COR-L47 (cell line): ENCODE data around the gene BCL6.
A peak's percentile ranks its signal among the peaks of the same experiment; 100 is the strongest.

Experiments used
- DNase-seq: peaks from one replicate; lab custom pipeline; 2025; lab: John Stamatoyannopoulos, UW

BCL6 gene

GRCh38 chr3:187739094-187739560 lies 6.1 kb downstream of the BCL6 start:
- no peak for DNase-seq

GRCh38 chr3:187738331-187739093 lies 6.8 kb downstream of the BCL6 start:
- DNase-seq = peak; percentile 50

- DNase-seq = no peak
Measured at GRCh38 chr3:187738071-187738330, 7.3 kb downstream of the BCL6 start.

- no peak for DNase-seq
Measured at GRCh38 chr3:187737368-187738070, 7.7 kb downstream of the BCL6 start.

GRCh38 chr3:187737006-187737367 lies 8.3 kb downstream of the BCL6 start:
- DNase-seq = no peak

GRCh38 chr3:187736418-187736871 lies 8.8 kb downstream of the BCL6 start:
- no peak for DNase-seq

GRCh38 chr3:187735837-187736236 lies 9.4 kb downstream of the BCL6 start:
- no peak for DNase-seq

- no peak for DNase-seq
Measured at GRCh38 chr3:187735383-187735782, 9.9 kb downstream of the BCL6 start.

- no peak for DNase-seq
Measured at GRCh38 chr3:187734841-187735240, 10.4 kb downstream of the BCL6 start.

GRCh38 chr3:187733371-187733770 lies 11.9 kb downstream of the BCL6 start:
- DNase-seq = no peak

GRCh38 chr3:187729598-187729997 lies 15.7 kb downstream of the BCL6 start:
- DNase-seq = no peak

GRCh38 chr3:187728940-187729583 lies 16.2 kb downstream of the BCL6 start:
- DNase-seq = no peak

- DNase-seq = no peak
Measured at GRCh38 chr3:187728248-187728647, 17.0 kb downstream of the BCL6 start.

GRCh38 chr3:187726564-187726963 lies 18.7 kb downstream of the BCL6 start:
- no peak for DNase-seq

- no peak for DNase-seq
Measured at GRCh38 chr3:187725653-187726370, 19.5 kb downstream of the BCL6 start.

GRCh38 chr3:187725224-187725623 lies 20.0 kb downstream of the BCL6 start:
- no peak for DNase-seq

GRCh38 chr3:187722206-187722612 lies 23.1 kb downstream of the BCL6 start:
- no peak for DNase-seq

- DNase-seq = no peak
Measured at GRCh38 chr3:187721055-187721454, 24.2 kb downstream of the BCL6 start.

- DNase-seq = no peak
Measured at GRCh38 chr3:187720337-187720670, 25.0 kb downstream of the BCL6 start.

GRCh38 chr3:187719628-187720336 lies 25.5 kb downstream of the BCL6 start:
- DNase-seq = no peak

- no peak for DNase-seq
Measured at GRCh38 chr3:187718802-187719201, 26.5 kb downstream of the BCL6 start.

- no peak for DNase-seq
Measured at GRCh38 chr3:187717572-187717971, 27.7 kb downstream of the BCL6 start.
